Endodermal cell (in vitro differentiated cells): Measurements from ENCODE around the gene LMCD1. TPM values are rescaled to one million over a fixed set of nuclear protein-coding genes. Genes with fewer than 3 reads are reported as not detected.

Experiments used
- DNase-seq: peaks from one replicate; pipeline ENCODE4 v3.0.0-alpha.2; 2017
- H3K27ac ChIP-seq: 2 replicates; pipeline ENCODE4 v1.5.1; 2013; ENCODE audit warnings: mild to moderate bottlenecking, low read depth, low read length, moderate library complexity
- H3K27me3 ChIP-seq: 2 replicates; pipeline ENCODE4 v1.6.1; 2013; ENCODE audit warnings: mild to moderate bottlenecking, low read length, moderate library complexity; ENCODE audit not compliant: insufficient read depth, control insufficient read depth, poor library complexity, severe bottlenecking
- H3K36me3 ChIP-seq: 2 replicates; pipeline ENCODE4 v1.7.0; 2013; ENCODE audit warnings: mild to moderate bottlenecking, low read length, moderate library complexity; ENCODE audit not compliant: control insufficient read depth, insufficient read depth
- H3K4me1 ChIP-seq: one replicate; pipeline ENCODE4 v1.7.0; 2013; ENCODE audit warnings: low read length; ENCODE audit not compliant: control insufficient read depth, insufficient read depth
- H3K4me3 ChIP-seq: 2 replicates; pipeline ENCODE4 v1.5.1; 2013; ENCODE audit warnings: mild to moderate bottlenecking, low read length, moderate library complexity
- H3K9ac ChIP-seq: 2 replicates; pipeline ENCODE4 v1.6.1; 2013; ENCODE audit warnings: mild to moderate bottlenecking, low read length, moderate library complexity; ENCODE audit not compliant: poor library complexity, severe bottlenecking; ENCODE audit errors: extremely low read depth
- H3K9me3 ChIP-seq: 2 replicates; pipeline ENCODE4 v1.6.1; 2013; ENCODE audit warnings: mild to moderate bottlenecking, low read length, moderate library complexity; ENCODE audit not compliant: control insufficient read depth
- H3K27ac Mint-ChIP-seq: 2 replicates; pipeline ENCODE4 v1.8.0; 2020; ENCODE audit warnings: mixed read lengths
- H3K27me3 Mint-ChIP-seq: 2 replicates; pipeline ENCODE4 v1.8.0; 2021; ENCODE audit warnings: mild to moderate bottlenecking, mixed read lengths; ENCODE audit not compliant: insufficient read depth
- H3K36me3 Mint-ChIP-seq: 2 replicates; pipeline ENCODE4 v1.8.0; 2020; ENCODE audit warnings: low read depth, mixed read lengths
- H3K4me1 Mint-ChIP-seq: 2 replicates; pipeline ENCODE4 v1.8.0; 2020; ENCODE audit warnings: mixed read lengths
- H3K4me3 Mint-ChIP-seq: 2 replicates; pipeline ENCODE4 v1.8.0; 2020; ENCODE audit warnings: mild to moderate bottlenecking, moderate library complexity, mixed read lengths
- H3K9me3 Mint-ChIP-seq: 2 replicates; pipeline ENCODE4 v1.8.0; 2020; ENCODE audit warnings: mild to moderate bottlenecking, mixed read lengths
- WGBS, 2 experiments: methylation state at CpG; one replicate each; pipeline versions ENCODE4 v1.1.5 to v1.1.7; 2013; ENCODE audit warnings: missing lambda C conversion rate in 2 of 2, mixed read lengths in 1 of 2; ENCODE audit not compliant: insufficient coverage in 1 of 2, insufficient read length in 1 of 2; 5-methylcytosine and 5-hydroxymethylcytosine counted together
- total RNA-seq, 2 donors: library from RNA; stranded (reverse); fragmentation: NEBNext Ultra II Directional in 1 of 2; extraction: Animal tissue kit (Norgen Biotek cat#: 25700) in 1 of 2; gene quantifications; 2 replicates in 1 of 2; 3 replicates in 1 of 2; pipeline ENCODE4 v1.2.1, GENCODE V29; 2021
- TF ChIP-seq, protein P1 (sequence below): fragments of 200-600 bp; sonication (generic); conservative IDR thresholded peaks from 2 replicates; pipeline ENCODE4 v1.5.0; 2021; ENCODE audit warnings: antibody characterized with exemption, mild to moderate bottlenecking

LMCD1 gene
- total RNA-seq, 2 donors from 2014 or later: 20.7 to 35.7 TPM

DNA sequence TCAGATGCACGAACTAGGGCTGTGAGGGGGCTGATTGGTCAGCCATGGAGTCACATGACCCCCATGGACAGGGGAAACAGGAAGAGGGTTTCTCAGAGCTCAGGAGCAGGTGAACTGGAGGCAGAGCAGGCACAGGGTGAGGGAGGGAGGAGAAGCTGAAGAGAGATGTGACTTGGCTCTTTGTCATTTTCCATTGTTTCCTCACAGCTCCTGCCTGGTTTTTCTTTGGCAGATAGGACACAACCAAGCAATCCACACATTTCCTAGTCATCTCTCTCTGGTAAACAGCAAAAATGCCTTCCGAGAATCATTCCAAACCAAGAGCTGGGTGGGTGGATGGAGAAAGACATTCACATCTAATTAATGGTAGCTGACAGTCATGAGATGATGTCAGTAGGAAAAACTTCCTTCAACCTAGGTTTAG, 43.4 kb upstream of the LMCD1 start:
- no peak overlapping the region for H3K4me3 Mint-ChIP-seq
- peaks cover 18% of the 10 kb centered on the region for H3K4me1 Mint-ChIP-seq
- Histone ChIP-seq H3K4me1 (peaks cover 14% of the 10 kb centered on the region), H3K4me3 (no peak overlapping the region), H3K27me3 (no peaks in the 10 kb centered on the region), H3K9ac (no peak overlapping the region), H3K27ac (no peak overlapping the region), H3K36me3 (no peaks in the 10 kb centered on the region), H3K9me3 (no peaks in the 10 kb centered on the region)
- peaks cover 13% of the 10 kb centered on the region for H3K27me3 Mint-ChIP-seq
- no peaks in the 10 kb centered on the region for H3K9me3 Mint-ChIP-seq
- no peak overlapping the region for H3K27ac Mint-ChIP-seq
- no peak for DNase-seq
- TF ChIP-seq, protein P1, sequence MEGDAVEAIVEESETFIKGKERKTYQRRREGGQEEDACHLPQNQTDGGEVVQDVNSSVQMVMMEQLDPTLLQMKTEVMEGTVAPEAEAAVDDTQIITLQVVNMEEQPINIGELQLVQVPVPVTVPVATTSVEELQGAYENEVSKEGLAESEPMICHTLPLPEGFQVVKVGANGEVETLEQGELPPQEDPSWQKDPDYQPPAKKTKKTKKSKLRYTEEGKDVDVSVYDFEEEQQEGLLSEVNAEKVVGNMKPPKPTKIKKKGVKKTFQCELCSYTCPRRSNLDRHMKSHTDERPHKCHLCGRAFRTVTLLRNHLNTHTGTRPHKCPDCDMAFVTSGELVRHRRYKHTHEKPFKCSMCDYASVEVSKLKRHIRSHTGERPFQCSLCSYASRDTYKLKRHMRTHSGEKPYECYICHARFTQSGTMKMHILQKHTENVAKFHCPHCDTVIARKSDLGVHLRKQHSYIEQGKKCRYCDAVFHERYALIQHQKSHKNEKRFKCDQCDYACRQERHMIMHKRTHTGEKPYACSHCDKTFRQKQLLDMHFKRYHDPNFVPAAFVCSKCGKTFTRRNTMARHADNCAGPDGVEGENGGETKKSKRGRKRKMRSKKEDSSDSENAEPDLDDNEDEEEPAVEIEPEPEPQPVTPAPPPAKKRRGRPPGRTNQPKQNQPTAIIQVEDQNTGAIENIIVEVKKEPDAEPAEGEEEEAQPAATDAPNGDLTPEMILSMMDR: no peak
- no peaks in the 10 kb centered on the region for H3K36me3 Mint-ChIP-seq
- WGBS, 2 experiments: 95% methylated on average over 2 of the region's 2 CpGs; no CpG with 5 or more reads in 1 of the 2 experiments

DNA sequence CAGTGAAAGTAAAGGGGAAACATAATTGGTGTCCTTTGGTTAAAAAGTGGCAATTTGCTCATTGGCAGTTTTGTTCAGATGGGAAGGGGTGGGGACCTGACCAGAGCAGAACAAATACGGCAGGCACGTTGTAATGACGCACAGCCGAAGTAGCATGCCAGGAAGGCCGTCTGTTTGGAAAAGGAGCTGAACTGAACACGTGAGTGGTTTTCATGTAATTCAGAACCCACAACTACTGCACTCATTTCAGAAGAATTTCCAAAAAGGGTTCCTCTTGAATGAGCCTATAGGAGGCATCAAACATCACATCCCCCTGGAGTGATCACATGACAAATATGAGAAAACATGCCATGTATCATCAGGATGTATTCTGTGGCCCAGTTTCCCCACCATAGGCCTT, 42.9 kb upstream of the LMCD1 start:
- H3K27ac Mint-ChIP-seq: no peak overlapping the region
- TF ChIP-seq, protein P1: no peak
- Histone ChIP-seq H3K36me3 (no peaks in the 10 kb centered on the region), H3K4me1 (peaks cover 14% of the 10 kb centered on the region), H3K27ac (no peak overlapping the region), H3K9ac (no peak overlapping the region), H3K9me3 (no peaks in the 10 kb centered on the region), H3K27me3 (no peaks in the 10 kb centered on the region), H3K4me3 (no peak overlapping the region)
- H3K9me3 Mint-ChIP-seq: no peaks in the 10 kb centered on the region
- 80 to 87% methylated on average over 6 of the region's 6 CpGs for WGBS, 2 experiments
- H3K36me3 Mint-ChIP-seq: no peaks in the 10 kb centered on the region
- DNase-seq: no peak
- H3K4me1 Mint-ChIP-seq: peaks cover 18% of the 10 kb centered on the region
- H3K4me3 Mint-ChIP-seq: no peak overlapping the region
- H3K27me3 Mint-ChIP-seq: peaks cover 12% of the 10 kb centered on the region

- Mint-ChIP-seq H3K4me1 (peaks cover 17% of the 10 kb centered on the region), H3K36me3 (no peaks in the 10 kb centered on the region), H3K4me3 (no peak overlapping the region), H3K27me3 (peaks cover 3% of the 10 kb centered on the region), H3K9me3 (no peaks in the 10 kb centered on the region), H3K27ac (no peak overlapping the region)
- H3K36me3 ChIP-seq: no peaks in the 10 kb centered on the region
- 93 to 100% methylated on average over 1 to 10 of the region's 10 CpGs for WGBS, 2 experiments
- no peaks in the 10 kb centered on the region for H3K27me3 ChIP-seq
- TF ChIP-seq, protein P1: no peak
- DNase-seq: no peak
- H3K27ac ChIP-seq: no peak overlapping the region
- no peak overlapping the region for H3K4me3 ChIP-seq
- H3K9me3 ChIP-seq: no peaks in the 10 kb centered on the region
- no peak overlapping the region for H3K9ac ChIP-seq
- H3K4me1 ChIP-seq: peaks cover 14% of the 10 kb centered on the region
These were observed 41.4 kb upstream of the LMCD1 start for GRCh38 chr3:8460050-8460708.
